H1 (cell line): ENCODE data around the gene CASD1. TPM values are rescaled to one million over a fixed set of nuclear protein-coding genes. Genes with fewer than 3 reads are reported as not detected.

Source experiments
- BCL11A ChIP-seq, 2 experiments: IDR thresholded peaks; one replicate each; pipeline ENCODE4 v1.6.1; 2011; ENCODE audit warnings: low read depth in 2 of 2, low read length in 2 of 2, mild to moderate bottlenecking in 2 of 2
- CEBPB ChIP-seq: IDR thresholded peaks from 2 replicates; pipeline ENCODE4 v1.6.1; 2012; ENCODE audit warnings: low read depth, low read length
- CHD1 ChIP-seq: IDR thresholded peaks from 2 replicates; pipeline ENCODE4 v1.6.1; 2012; ENCODE audit warnings: low read depth, low read length, improper control_type of control experiment
- HDAC6 ChIP-seq: IDR thresholded peaks from one replicate; pipeline ENCODE4 v1.7.1; 2012; ENCODE audit warnings: low read depth, mild to moderate bottlenecking, inconsistent platforms, low read length, moderate library complexity
- POLR2AphosphoS5 ChIP-seq: IDR thresholded peaks from 2 replicates; pipeline ENCODE4 v1.6.1; 2011; ENCODE audit warnings: low read depth, low read length
- RAD21 ChIP-seq, 2 experiments: IDR thresholded peaks in 1 of 2; conservative IDR thresholded peaks in 1 of 2; 2 replicates each; pipeline ENCODE4 v1.6.1; 2011; ENCODE audit warnings: low read depth in 2 of 2, low read length in 2 of 2, improper control_type of control experiment in 1 of 2, inconsistent platforms in 1 of 2, mild to moderate bottlenecking in 1 of 2, moderate library complexity in 1 of 2
- TCF12 ChIP-seq: IDR thresholded peaks from 2 replicates; pipeline ENCODE4 v1.6.1; 2011; ENCODE audit warnings: low read depth, mild to moderate bottlenecking, low read length
- YY1 ChIP-seq: IDR thresholded peaks from 2 replicates; pipeline ENCODE4 v1.6.1; 2011; ENCODE audit warnings: low read depth, mild to moderate bottlenecking, low read length
- polyA plus RNA-seq, 7 experiments: library from polyadenylated mRNA; depleted of rRNA in 3 of 7; stranded (reverse) in 5 of 7; unstranded in 2 of 7; fragments of >200 nt in 5 of 7; fragments of 200-250 nt in 2 of 7; gene quantifications; 1 replicate in 5 of 7; 2 replicates in 1 of 7; 4 replicates in 1 of 7; pipeline versions ENCODE4 v1.2.1 to v1.2.3, GENCODE V29; 2011 to 2013; ENCODE audit warnings: missing spikeins in 2 of 7, mixed read lengths in 2 of 7
- total RNA-seq: library from RNA; stranded (reverse); fragmentation: NEBNext Ultra II Directional; extraction: Animal tissue kit (Norgen Biotek cat#: 25700); gene quantifications from 2 replicates; pipeline ENCODE4 v1.2.1, GENCODE V29; 2021

Gene CASD1
- total and polyA plus RNA-seq, 2 of the 8 experiments (the other 6 are each of a cell fraction or from before 2014, with no cell fraction given) = 14.2 to 18.8 TPM

DNA sequence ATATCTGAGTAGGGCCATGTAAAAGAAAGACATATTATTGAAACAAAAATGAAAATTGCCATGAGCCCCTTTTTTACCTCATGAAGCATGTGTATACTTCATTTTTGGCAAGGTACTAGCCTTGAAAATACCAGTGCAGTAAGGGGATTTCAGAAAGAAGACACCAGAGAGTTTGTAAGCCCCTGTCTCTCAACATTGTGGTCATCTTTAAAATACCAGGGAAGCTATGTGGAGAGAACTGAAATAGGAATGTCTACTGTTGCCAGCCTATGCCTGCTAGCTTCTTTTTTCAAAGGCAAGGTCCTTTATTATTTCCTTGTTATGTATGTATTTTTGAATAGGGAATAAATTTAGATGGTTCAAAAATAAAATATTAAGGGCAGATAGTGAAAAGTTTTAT, 57.8 kb downstream of the CASD1 start (continued):
- TF ChIP-seq HDAC6 (no peak), RAD21 (IDR thresholded peaks at IDR 0.05 in 1 of 2, conservative IDR thresholded peaks at IDR 0.05 in 1 of 2; ENCODE audit: low read depth in 2 of 2, low read length in 2 of 2) (no peak), TCF12 (no peak), CHD1 (no peak), BCL11A (IDR thresholded peaks at IDR 0.05; ENCODE audit: low read depth in 2 of 2, low read length in 2 of 2) (no peak), CEBPB (no peak), POLR2AphosphoS5 (no peak), YY1 (no peak)
